Keratinocyte (primary cell): ENCODE measurements around the gene PRDX5.

Experiments used
- CTCF ChIP-seq, 3 experiments: IDR thresholded peaks in 1 of 3; conservative IDR thresholded peaks in 1 of 3; optimal IDR thresholded peaks in 1 of 3; 2 replicates in 2 of 3; 3 replicates in 1 of 3; pipeline versions ENCODE3 to v1.5.1; 2011; ENCODE audit warnings: low read length in 3 of 3, mild to moderate bottlenecking in 3 of 3, moderate library complexity in 2 of 3, control low read depth in 1 of 3, inconsistent platforms in 1 of 3; ENCODE audit not compliant: insufficient read depth in 2 of 3; ENCODE audit errors: extremely low read depth in 1 of 3
- EZH2 ChIP-seq: IDR thresholded peaks from one replicate; pipeline ENCODE4 v1.6.1; 2012; ENCODE audit warnings: inconsistent platforms, mild to moderate bottlenecking, low read length, moderate library complexity

GRCh38 chr11:64324692-64325469 is 7.0 kb downstream of the PRDX5 start:
- TF ChIP-seq CTCF (optimal IDR thresholded peaks at IDR 0.05 in 1 of 3, IDR thresholded peaks at IDR 0.05 in 1 of 3, conservative IDR thresholded peaks at IDR 0.05 in 1 of 3; ENCODE audit: extremely low read depth in 1 of 3, insufficient read depth in 2 of 3, low read length in 3 of 3) (no peak), EZH2 (no peak)
